ENCODE data around the gene WEE2. TPM values are rescaled to one million over a fixed set of nuclear protein-coding genes. Genes with fewer than 3 reads are reported as not detected.

Gene WEE2
- total RNA-seq (2011; cell fraction: chromatin; rRNA removed; ENCODE audit: low replicate concordance): not detected in 2 replicates
- total RNA-seq (2011; cell fraction: nucleolus; rRNA removed): not detected in 2 replicates
- not detected in 2 replicates for total RNA-seq (2011; cell fraction: nucleoplasm; rRNA removed)
- total RNA-seq (2014; rRNA removed) (not detected in 2 replicates), total RNA-seq (2014; rRNA removed; fragmentation: Illumina TruSeq; extraction: Trizol) (not detected in 2 replicates), total RNA-seq (2015; rRNA removed; fragmentation: Illumina TruSeq; extraction: Trizol) (not detected in 2 replicates), total RNA-seq (2021) (not detected in 2 replicates), polyA plus RNA-seq (2011; rRNA removed) (not detected in 2 replicates), polyA plus RNA-seq (2014; fragmentation: Illumina TruSeq; extraction: Trizol) (not detected in 2 replicates), polyA plus RNA-seq (2014; fragmentation: Nextera tagmentation; extraction: Ambion mirVana) (not detected), polyA plus RNA-seq (2014; rRNA removed) (not detected in 2 replicates), polyA minus RNA-seq (2011; rRNA and poly(A)+ RNA removed) (not detected in 2 replicates), Bru-seq, nascent RNA (not detected), BruChase-seq, experiment 1, labeled RNA remaining after a 2-hour chase (percentile 26 among the genes with signal in this experiment), BruChase-seq, experiment 2, labeled RNA remaining after a 6-hour chase (percentile 25 among the genes with signal in this experiment)
- not detected in 2 replicates for polyA plus RNA-seq (2011; cell fraction: cytosol; rRNA removed)
- not detected in 2 replicates for polyA plus RNA-seq (2011; cell fraction: nucleus; rRNA removed)
- not detected in 2 replicates for polyA plus RNA-seq (2012)
- not detected in 2 replicates for polyA minus RNA-seq (2011; cell fraction: cytosol; rRNA and poly(A)+ RNA removed)
- not detected in 2 replicates for polyA minus RNA-seq (2011; cell fraction: nucleus; rRNA and poly(A)+ RNA removed)
- long read RNA-seq, experiment 1: 0 reads
- long read RNA-seq, experiment 2: 0 reads
- long read RNA-seq, experiment 3: 0 reads

DNA sequence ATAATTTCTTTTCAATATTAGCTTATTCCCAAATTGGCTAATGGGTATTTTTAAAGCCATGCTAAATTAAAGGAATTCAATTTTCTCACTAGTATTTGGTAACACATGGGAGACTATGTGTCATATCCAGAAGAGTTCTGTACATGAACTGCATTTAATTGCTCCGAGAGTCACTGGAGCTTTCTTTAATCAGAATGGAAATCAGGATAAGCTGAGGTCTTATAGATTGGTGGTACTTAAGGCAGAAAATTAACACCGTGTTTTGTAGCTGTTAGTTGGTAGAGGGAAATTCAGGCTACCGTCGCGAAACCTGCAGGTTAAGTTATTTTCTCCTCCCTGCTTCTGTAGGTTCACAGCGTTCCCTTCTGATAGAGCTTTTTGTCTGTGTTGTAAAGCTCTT lies at the start of gene WEE2:
Gene WEE2 (plus strand): TSS at position 3 of the 400 bp plus-strand sequence. CDS start 406 bp downstream, outside the sequence.
- in situ Hi-C loops (cut with MboI): no loop called here
- no peak within 1 kb of the TSS for H3K27ac ChIP-seq (ENCODE audit: extremely low read depth, low read depth, low read length)
- CTCF ChIA-PET (ENCODE audit: low intra/inter-chr PET ratio): no interaction called here
- 3% methylated on average over 6 of the region's 6 CpGs for WGBS (ENCODE audit: insufficient coverage, low coverage, missing lambda C conversion rate)
- H3K9ac ChIP-seq (ENCODE audit: insufficient read depth in 1 of 2, low read depth in 2 of 2, low read length in 2 of 2): no peak within 1 kb of the TSS
- TF ChIP-seq FOXK2 (conservative IDR thresholded peaks at IDR 0.05 in 1 of 2, IDR thresholded peaks at IDR 0.05 in 1 of 2; ENCODE audit: low read depth in 2 of 2): no peak
- TF ChIP-seq ZNF324 (CRISPR knock-in tag; IDR thresholded peaks at IDR 0.05): no peak
- no peak for TF ChIP-seq ETV5 (CRISPR knock-in tag; IDR thresholded peaks at IDR 0.05; ENCODE audit: low read depth)
- no peak for TF ChIP-seq U2AF1 (optimal IDR thresholded peaks at IDR 0.05; ENCODE audit: low read depth, low read length)
- TF ChIP-seq, protein P1, sequence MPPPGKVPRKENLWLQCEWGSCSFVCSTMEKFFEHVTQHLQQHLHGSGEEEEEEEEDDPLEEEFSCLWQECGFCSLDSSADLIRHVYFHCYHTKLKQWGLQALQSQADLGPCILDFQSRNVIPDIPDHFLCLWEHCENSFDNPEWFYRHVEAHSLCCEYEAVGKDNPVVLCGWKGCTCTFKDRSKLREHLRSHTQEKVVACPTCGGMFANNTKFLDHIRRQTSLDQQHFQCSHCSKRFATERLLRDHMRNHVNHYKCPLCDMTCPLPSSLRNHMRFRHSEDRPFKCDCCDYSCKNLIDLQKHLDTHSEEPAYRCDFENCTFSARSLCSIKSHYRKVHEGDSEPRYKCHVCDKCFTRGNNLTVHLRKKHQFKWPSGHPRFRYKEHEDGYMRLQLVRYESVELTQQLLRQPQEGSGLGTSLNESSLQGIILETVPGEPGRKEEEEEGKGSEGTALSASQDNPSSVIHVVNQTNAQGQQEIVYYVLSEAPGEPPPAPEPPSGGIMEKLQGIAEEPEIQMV (tag; conservative IDR thresholded peaks at IDR 0.05; ENCODE audit: low read depth): no peak
- no peak for TF ChIP-seq RB1 (IDR thresholded peaks at IDR 0.05; ENCODE audit: low read depth)
- no peak for TF ChIP-seq HNRNPUL1 (IDR thresholded peaks at IDR 0.05; ENCODE audit: low read length)
- TF ChIP-seq ZC3H4 (CRISPR knock-in tag; IDR thresholded peaks at IDR 0.05; ENCODE audit: borderline replicate concordance): no peak
- TF ChIP-seq, protein P2, sequence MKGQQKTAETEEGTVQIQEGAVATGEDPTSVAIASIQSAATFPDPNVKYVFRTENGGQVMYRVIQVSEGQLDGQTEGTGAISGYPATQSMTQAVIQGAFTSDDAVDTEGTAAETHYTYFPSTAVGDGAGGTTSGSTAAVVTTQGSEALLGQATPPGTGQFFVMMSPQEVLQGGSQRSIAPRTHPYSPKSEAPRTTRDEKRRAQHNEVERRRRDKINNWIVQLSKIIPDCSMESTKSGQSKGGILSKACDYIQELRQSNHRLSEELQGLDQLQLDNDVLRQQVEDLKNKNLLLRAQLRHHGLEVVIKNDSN (CRISPR knock-in tag; IDR thresholded peaks at IDR 0.05): no peak
- TF ChIP-seq ZNF124 (CRISPR knock-in tag; IDR thresholded peaks at IDR 0.05): no peak
- no peak for TF ChIP-seq RAD21 (CRISPR knock-in tag; conservative IDR thresholded peaks at IDR 0.05 in 1 of 2, IDR thresholded peaks at IDR 0.05 in 1 of 2)
- no peak for TF ChIP-seq YBX1 (IDR thresholded peaks at IDR 0.05)
- no peak for TF ChIP-seq KHSRP (IDR thresholded peaks at IDR 0.05)
- no peak for TF ChIP-seq NR2F6 (CRISPR knock-in tag; IDR thresholded peaks at IDR 0.05)
- no peak for TF ChIP-seq RUNX1 (IDR thresholded peaks at IDR 0.05; ENCODE audit: low read depth)
- intact Hi-C loops (cut with micrococcal nuclease): no loop called here
- FAIRE-seq: no peak
- no peaks in the 10 kb centered on the region for H3K4me1 ChIP-seq (replicated peaks in 1 of 2; ENCODE audit: control insufficient read depth in 2 of 2, insufficient read depth in 2 of 2, low read length in 2 of 2)
- H3K79me2 ChIP-seq (ENCODE audit: control insufficient read depth, insufficient read depth, low read length): no peaks in the 10 kb centered on the region
- no TSS peak for BruUV-seq (replicated peaks)
- peaks cover 18 to 41% of the 10 kb centered on the region in 2 experiments for H3K27me3 ChIP-seq (ENCODE audit: control insufficient read depth in 2 of 2, insufficient read depth in 2 of 2, low read length in 2 of 2)
- DNase-seq (ENCODE audit: extremely low read depth in 1 of 4, low spot score in 3 of 4): no peak
- no peaks in the 10 kb centered on the region for H4K20me1 ChIP-seq (replicated peaks; ENCODE audit: control insufficient read depth, insufficient read depth, low read length)
- POLR2A ChIA-PET: interaction anchor here (0.6 to 0.8 kb wide), 2 partner anchors 9 to 120 kb away, joined by 3 read pairs; no protein-coding TSS in a partner anchor
- H3K4me3 ChIP-seq: no peak within 1 kb of the TSS
- no peaks in the 10 kb centered on the region for H3K9me1 ChIP-seq (ENCODE audit: control insufficient read depth, insufficient read depth, low read length)
- no peaks in the 10 kb centered on the region for H3K9me3 ChIP-seq (replicated peaks; ENCODE audit: control insufficient read depth, insufficient read depth, low read depth, low read length)
- H3K36me3 ChIP-seq (ENCODE audit: control insufficient read depth, insufficient read depth, low read length): no peaks in the 10 kb centered on the region
- H2AFZ ChIP-seq (ENCODE audit: low read depth, low read length): no peak within 1 kb of the TSS
- H3K4me2 ChIP-seq (ENCODE audit: insufficient read depth, low read length): no peak within 1 kb of the TSS
- ATAC-seq: no peak

Data from K562 (cell line).